HFF-Myc (cell line): ENCODE data around the gene DIP2C.

Source experiments
- DNase-seq: peaks from one replicate; pipeline ENCODE4 v3.0.0-alpha.2; 2011; ENCODE audit warnings: low read depth; ENCODE audit errors: extremely low read depth
- H3K4me3 ChIP-seq: replicated peaks from 2 replicates; pipeline ENCODE4 v1.5.1; 2011; ENCODE audit warnings: low read depth, mild to moderate bottlenecking, control low read depth, low read length
- CTCF ChIP-seq: IDR thresholded peaks from 2 replicates; pipeline ENCODE4 v1.5.1; 2012; ENCODE audit warnings: mild to moderate bottlenecking, low read depth, low read length, control low read depth; ENCODE audit errors: missing control alignments

Gene DIP2C

GRCh38 chr10:367636-368035 lies 321.8 kb downstream of the DIP2C start:
- DNase-seq: no peak
- H3K4me3 ChIP-seq: no peak overlapping the region
- no peak for TF ChIP-seq CTCF

- H3K4me3 ChIP-seq: no peak overlapping the region
- TF ChIP-seq CTCF: no peak
- DNase-seq: no peak
These were observed 323.3 kb downstream of the DIP2C start for GRCh38 chr10:366186-366585.

- no peak overlapping the region for H3K4me3 ChIP-seq
- no peak for DNase-seq
- no peak for TF ChIP-seq CTCF
These were observed 325.1 kb downstream of the DIP2C start for GRCh38 chr10:364267-364775.

GRCh38 chr10:363152-363551 lies 326.3 kb downstream of the DIP2C start:
- TF ChIP-seq CTCF: no peak
- DNase-seq: no peak

GRCh38 chr10:361203-362081 lies 328.0 kb downstream of the DIP2C start:
- no peak overlapping the region for H3K4me3 ChIP-seq
- DNase-seq: no peak
- no peak for TF ChIP-seq CTCF

More at GRCh38 chr10:363152-363551, 326.3 kb downstream of the DIP2C start:
- H3K4me3 ChIP-seq: no peak overlapping the region

GRCh38 chr10:360653-361052 lies 328.8 kb downstream of the DIP2C start:
- no peak overlapping the region for H3K4me3 ChIP-seq
- DNase-seq: no peak
- no peak for TF ChIP-seq CTCF

GRCh38 chr10:359762-360161 lies 329.7 kb downstream of the DIP2C start:
- H3K4me3 ChIP-seq: no peak overlapping the region

More at GRCh38 chr10:359762-360161, 329.7 kb downstream of the DIP2C start:
- TF ChIP-seq CTCF: no peak
- DNase-seq: no peak
